PFSK-1 (cell line): Measurements from ENCODE around the gene KHDC4.

Experiments
- FOXP2 ChIP-seq: optimal IDR thresholded peaks from 2 replicates; pipeline ENCODE3; 2011; ENCODE audit warnings: borderline replicate concordance, control low read depth, inconsistent platforms; ENCODE audit not compliant: insufficient read depth; ENCODE audit errors: extremely low read length, extremely low read depth
- POLR2AphosphoS5 ChIP-seq: IDR thresholded peaks from 2 replicates; pipeline ENCODE4 v1.6.1; 2012; ENCODE audit warnings: low read depth, mild to moderate bottlenecking, control low read depth, low read length, moderate library complexity
- SIN3A ChIP-seq: IDR thresholded peaks from 2 replicates; pipeline ENCODE4 v1.6.1; 2012; ENCODE audit warnings: mild to moderate bottlenecking, low read length, moderate library complexity, borderline replicate concordance; ENCODE audit not compliant: insufficient read depth
- TAF1 ChIP-seq: IDR thresholded peaks from 2 replicates; pipeline ENCODE4 v1.6.1; 2012; ENCODE audit warnings: low read length, control low read depth, borderline replicate concordance; ENCODE audit not compliant: insufficient read depth
- TF ChIP-seq, protein P1 (sequence below), 2 experiments: IDR thresholded peaks; 2 replicates each; pipeline versions ENCODE4 v1.6.1 to v1.8.0; 2011 to 2012; ENCODE audit warnings: low read depth in 2 of 2, low read length in 2 of 2, control low read depth in 1 of 2, inconsistent platforms in 1 of 2, mild to moderate bottlenecking in 1 of 2, moderate library complexity in 1 of 2; ENCODE audit not compliant: insufficient read depth in 1 of 2

The KHDC4 gene

DNA sequence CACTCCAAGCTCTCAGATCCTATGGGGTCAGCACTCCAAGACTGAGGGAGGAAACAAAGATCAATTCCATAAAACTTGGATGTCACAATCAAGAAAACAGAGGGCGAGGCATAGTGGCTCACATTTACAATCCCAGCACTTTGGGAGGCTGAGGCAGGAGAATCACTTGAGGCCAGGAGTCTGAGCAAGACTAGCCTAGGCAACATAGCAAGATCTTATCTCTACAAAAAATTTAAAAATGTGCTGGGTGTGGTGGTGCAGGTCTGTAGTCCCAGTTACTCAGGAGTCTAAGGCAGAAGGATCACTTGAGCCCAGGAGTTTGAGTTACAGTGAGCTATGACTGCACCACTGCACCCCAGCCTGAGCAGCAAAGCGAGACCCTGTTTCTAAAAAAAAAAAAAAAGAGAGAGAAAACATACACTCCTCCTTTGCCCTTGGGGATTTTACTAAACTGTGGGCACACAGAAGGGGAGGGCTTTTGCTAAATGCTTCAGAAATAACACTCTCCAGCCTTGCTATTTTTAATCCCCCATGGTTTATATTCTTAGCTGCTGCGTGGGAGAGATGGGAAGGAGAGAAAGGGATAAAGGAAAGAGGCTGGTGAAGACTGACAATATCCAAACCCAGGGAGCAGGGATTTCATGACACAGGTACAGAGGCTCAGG, 26.0 kb upstream of the KHDC4 start:
- no peak for TF ChIP-seq TAF1
- TF ChIP-seq, protein P1, sequence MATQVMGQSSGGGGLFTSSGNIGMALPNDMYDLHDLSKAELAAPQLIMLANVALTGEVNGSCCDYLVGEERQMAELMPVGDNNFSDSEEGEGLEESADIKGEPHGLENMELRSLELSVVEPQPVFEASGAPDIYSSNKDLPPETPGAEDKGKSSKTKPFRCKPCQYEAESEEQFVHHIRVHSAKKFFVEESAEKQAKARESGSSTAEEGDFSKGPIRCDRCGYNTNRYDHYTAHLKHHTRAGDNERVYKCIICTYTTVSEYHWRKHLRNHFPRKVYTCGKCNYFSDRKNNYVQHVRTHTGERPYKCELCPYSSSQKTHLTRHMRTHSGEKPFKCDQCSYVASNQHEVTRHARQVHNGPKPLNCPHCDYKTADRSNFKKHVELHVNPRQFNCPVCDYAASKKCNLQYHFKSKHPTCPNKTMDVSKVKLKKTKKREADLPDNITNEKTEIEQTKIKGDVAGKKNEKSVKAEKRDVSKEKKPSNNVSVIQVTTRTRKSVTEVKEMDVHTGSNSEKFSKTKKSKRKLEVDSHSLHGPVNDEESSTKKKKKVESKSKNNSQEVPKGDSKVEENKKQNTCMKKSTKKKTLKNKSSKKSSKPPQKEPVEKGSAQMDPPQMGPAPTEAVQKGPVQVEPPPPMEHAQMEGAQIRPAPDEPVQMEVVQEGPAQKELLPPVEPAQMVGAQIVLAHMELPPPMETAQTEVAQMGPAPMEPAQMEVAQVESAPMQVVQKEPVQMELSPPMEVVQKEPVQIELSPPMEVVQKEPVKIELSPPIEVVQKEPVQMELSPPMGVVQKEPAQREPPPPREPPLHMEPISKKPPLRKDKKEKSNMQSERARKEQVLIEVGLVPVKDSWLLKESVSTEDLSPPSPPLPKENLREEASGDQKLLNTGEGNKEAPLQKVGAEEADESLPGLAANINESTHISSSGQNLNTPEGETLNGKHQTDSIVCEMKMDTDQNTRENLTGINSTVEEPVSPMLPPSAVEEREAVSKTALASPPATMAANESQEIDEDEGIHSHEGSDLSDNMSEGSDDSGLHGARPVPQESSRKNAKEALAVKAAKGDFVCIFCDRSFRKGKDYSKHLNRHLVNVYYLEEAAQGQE (IDR thresholded peaks at IDR 0.05; ENCODE audit: insufficient read depth in 1 of 2, low read depth in 2 of 2, low read length in 2 of 2) = no peak
- TF ChIP-seq POLR2AphosphoS5 = no peak
- TF ChIP-seq SIN3A = no peak
- TF ChIP-seq FOXP2 = no peak

DNA sequence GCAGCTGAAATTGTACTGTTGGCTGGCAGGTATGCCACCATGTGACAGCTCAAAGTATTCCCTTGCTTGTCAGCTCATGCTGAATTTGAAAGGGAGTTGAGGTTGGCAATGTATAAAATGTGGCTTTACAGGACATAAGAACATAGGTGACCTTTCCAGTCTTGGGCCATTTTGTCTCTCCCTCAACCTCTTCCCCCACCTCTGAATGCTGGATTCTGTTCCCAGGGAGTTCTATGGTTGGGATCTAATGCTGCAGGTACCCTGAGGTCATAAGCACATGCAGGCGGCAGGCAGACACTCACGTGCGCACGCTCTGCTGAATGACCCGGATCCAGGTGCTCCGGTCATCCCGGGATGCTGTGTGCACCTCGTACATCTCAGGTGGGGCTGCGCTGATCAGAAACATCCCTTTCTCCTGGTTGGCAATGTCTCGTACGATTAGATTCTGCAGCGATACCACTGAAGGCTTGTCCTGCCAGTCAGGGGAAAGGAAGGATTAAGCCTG, 23.2 kb upstream of the KHDC4 start:
- no peak for TF ChIP-seq TAF1
- TF ChIP-seq, protein P1 (IDR thresholded peaks at IDR 0.05; ENCODE audit: insufficient read depth in 1 of 2, low read depth in 2 of 2, low read length in 2 of 2) = no peak

DNA sequence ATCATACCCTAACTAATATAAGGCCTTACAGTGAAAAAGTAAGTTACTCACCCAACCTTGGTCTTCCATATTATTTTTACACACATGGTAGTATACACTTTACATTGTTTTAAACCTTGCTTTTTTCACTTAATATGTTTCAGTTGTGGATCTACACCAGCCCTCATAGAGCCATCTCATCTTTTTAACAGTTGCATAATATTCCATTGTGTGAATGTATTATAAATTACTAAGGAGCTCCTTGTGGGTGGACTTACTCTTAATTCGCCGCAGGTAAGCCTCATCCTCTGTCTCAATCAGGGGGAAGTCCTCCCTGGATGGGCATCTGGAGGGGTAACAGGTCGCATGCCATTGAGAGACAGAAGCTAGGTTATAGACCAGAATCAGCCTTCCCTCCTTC, 20.4 kb upstream of the KHDC4 start:
- TF ChIP-seq TAF1 = no peak
- no peak for TF ChIP-seq FOXP2
- TF ChIP-seq, protein P1 (IDR thresholded peaks at IDR 0.05; ENCODE audit: insufficient read depth in 1 of 2, low read depth in 2 of 2, low read length in 2 of 2) = no peak
- TF ChIP-seq POLR2AphosphoS5 = no peak
- no peak for TF ChIP-seq SIN3A

DNA sequence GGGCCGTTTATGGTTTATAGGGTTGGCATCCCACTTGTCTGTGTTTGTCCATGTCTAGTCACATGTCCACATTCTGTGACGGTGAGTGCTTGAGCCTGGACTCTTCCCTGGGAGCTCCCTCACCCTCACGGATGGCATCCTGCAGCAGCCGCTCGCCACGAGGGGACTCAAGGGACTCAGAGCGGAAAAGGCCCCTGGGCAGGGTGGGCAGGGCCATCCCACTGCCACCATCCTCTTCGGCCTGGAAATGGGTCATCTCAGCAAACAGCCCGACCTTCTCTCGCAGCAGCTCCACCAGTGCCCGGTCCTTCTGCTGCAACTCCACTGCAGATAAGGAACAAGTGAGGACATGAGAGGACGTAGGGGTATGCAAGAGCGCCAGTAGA, 18.3 kb upstream of the KHDC4 start:
- no peak for TF ChIP-seq SIN3A
- TF ChIP-seq TAF1 = no peak
- TF ChIP-seq, protein P1 (IDR thresholded peaks at IDR 0.05; ENCODE audit: insufficient read depth in 1 of 2, low read depth in 2 of 2, low read length in 2 of 2) = no peak
- no peak for TF ChIP-seq POLR2AphosphoS5
- no peak for TF ChIP-seq FOXP2
